BLaER1 treated with 17β-estradiol and CSF1 and Interleukin-3, amounts not matched to agents 10 nM and 100 nM (cell line): ENCODE results near the gene COX7A2.

Experiments
- H3K27ac ChIP-seq, 11 experiments: shearing (Covaris generic); formaldehyde crosslinking; 2 replicates each; pipeline ENCODE4 v1.8.1; 2022
- H3K27me3 ChIP-seq, 11 experiments: shearing (Covaris generic); formaldehyde crosslinking; 2 replicates each; pipeline ENCODE4 v1.8.1; 2022
- H3K36me3 ChIP-seq, 11 experiments: shearing (Covaris generic); formaldehyde crosslinking; 2 replicates each; pipeline ENCODE4 v1.8.1; 2022
- H3K4me1 ChIP-seq, 10 experiments: shearing (Covaris generic); formaldehyde crosslinking; 2 replicates each; pipeline ENCODE4 v1.8.1; 2022
- H3K4me2 ChIP-seq, 11 experiments: shearing (Covaris generic); formaldehyde crosslinking; 2 replicates each; pipeline ENCODE4 v1.8.1; 2022
- H3K4me3 ChIP-seq, 10 experiments: shearing (Covaris generic); formaldehyde crosslinking; 2 replicates each; pipeline ENCODE4 v1.8.1; 2022
- H3K9ac ChIP-seq, 11 experiments: shearing (Covaris generic); formaldehyde crosslinking; 2 replicates each; pipeline ENCODE4 v1.8.1; 2022
- H3K9me3 ChIP-seq, 11 experiments: shearing (Covaris generic); formaldehyde crosslinking; replicated peaks in 1 of 11; 2 replicates each; pipeline ENCODE4 v1.8.1; 2022
- H4K20me1 ChIP-seq, 11 experiments: shearing (Covaris generic); formaldehyde crosslinking; 2 replicates each; pipeline ENCODE4 v1.8.1; 2022
- Cebpa-rat ChIP-seq, 11 experiments: shearing (Covaris generic); IDR thresholded peaks; 2 replicates each; pipeline ENCODE4 v1.8.1; 2022

The COX7A2 gene

DNA sequence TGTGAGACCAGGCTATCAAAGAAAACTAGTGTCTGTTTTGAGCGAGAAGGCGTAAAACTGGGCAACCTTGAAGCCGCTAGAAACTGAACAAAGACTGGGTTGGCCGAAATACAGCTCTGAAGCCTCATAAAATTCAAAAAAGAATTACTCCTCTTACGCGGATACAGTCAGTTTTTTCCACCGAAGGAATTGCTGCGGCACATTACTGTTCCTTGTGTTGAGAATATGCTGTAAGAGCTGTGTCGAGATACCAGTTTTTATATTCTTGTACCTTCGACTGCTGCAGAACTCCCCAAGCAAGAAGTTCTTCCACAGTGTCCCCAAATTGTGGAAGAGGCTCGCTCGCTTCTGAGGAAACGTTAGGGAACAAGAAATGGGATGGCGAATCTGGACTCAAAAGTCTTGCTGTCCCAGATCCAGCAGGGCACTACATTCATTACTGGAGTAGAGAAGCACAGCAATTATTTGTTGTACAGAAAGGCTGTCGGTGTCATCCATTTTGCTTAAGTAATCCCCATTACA, 523 bp upstream of the COX7A2 start:
- peak overlapping the region; percentile 75 to 92 (median 85) for H3K4me3 ChIP-seq
- TF ChIP-seq Cebpa-rat (IDR thresholded peaks at IDR 0.05): no peak
- peaks cover 4 to 31% (median 17%) of the 10 kb centered on the region in 10 experiments; a peak in 18 of 20 replicates for H3K4me1 ChIP-seq
- H3K9ac ChIP-seq: peak overlapping the region; percentile 83 to 93 (median 88)
- H3K27ac ChIP-seq: peak overlapping the region; percentile 84 to 95 (median 91)
- peaks cover 0 to 5% (median 0%) of the 10 kb centered on the region in 11 experiments; a peak in 3 of 22 replicates for H3K9me3 ChIP-seq
- peaks cover 0 to 25% (median 10%) of the 10 kb centered on the region in 11 experiments; a peak in 9 of 22 replicates for H4K20me1 ChIP-seq
- peak overlapping the region; percentile 52 to 80 (median 70) for H3K4me2 ChIP-seq
- no peaks in the 10 kb centered on the region for H3K27me3 ChIP-seq
- H3K36me3 ChIP-seq: peaks cover 12 to 33% (median 27%) of the 10 kb centered on the region in 11 experiments

DNA sequence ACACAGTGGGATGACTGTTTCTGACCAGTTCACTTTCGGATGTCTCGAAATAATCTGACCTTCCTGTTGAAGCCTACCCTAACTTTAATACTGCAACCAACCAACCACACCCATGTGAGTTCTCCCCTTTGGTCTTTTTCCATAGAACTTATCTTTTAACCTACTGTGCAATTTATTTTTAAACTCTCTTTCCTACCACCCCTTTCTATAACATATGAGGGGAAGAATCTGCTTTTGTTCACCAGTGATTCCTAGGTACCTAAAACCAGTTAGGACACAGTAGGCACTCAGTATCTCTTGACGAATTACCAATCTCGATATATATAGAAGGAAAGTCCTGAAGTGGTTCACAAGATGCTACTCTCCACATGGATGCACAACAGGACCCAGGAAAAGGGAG, 7.0 kb downstream of the COX7A2 start:
- Histone ChIP-seq H3K4me2 (peak overlapping the region in 3 of 11 experiments; percentile 27 to 51 (median 27); a peak in 5 of 22 replicates), H3K36me3 (peaks cover 44 to 65% (median 53%) of the 10 kb centered on the region in 11 experiments), H4K20me1 (peaks cover 0 to 28% (median 13%) of the 10 kb centered on the region in 11 experiments; a peak in 9 of 22 replicates), H3K4me3 (no peak overlapping the region), H3K9ac (no peak overlapping the region), H3K27ac (no peak overlapping the region), H3K4me1 (peaks cover 0 to 27% (median 11%) of the 10 kb centered on the region in 10 experiments; a peak in 16 of 20 replicates), H3K9me3 (no peaks in the 10 kb centered on the region), H3K27me3 (no peaks in the 10 kb centered on the region)
- TF ChIP-seq Cebpa-rat (IDR thresholded peaks at IDR 0.05): no peak

DNA sequence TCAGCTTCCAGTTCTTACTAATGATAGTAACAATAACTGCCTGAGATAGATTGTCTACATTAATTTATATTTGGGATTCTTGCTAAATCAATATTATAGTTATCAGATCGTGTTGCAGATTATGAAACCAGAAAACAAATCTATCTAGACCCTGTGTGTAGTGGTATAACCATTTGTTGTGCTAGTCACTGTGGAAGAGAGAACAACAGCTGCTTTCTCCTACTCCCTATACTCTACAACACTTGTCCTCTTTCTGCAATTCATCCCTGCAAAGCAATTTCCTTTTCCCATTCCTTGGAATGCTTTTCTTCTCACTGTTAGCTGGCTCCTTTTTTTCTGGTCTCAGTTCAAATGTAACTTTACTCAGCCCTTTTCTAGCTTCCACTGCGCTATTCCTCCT, 8.3 kb downstream of the COX7A2 start:
- Histone ChIP-seq H3K4me2 (no peak overlapping the region), H3K27ac (no peak overlapping the region), H3K9me3 (no peaks in the 10 kb centered on the region), H4K20me1 (peaks cover 0 to 17% (median 11%) of the 10 kb centered on the region in 11 experiments; a peak in 8 of 22 replicates), H3K4me3 (no peak overlapping the region), H3K4me1 (peaks cover 0 to 24% (median 5%) of the 10 kb centered on the region in 10 experiments; a peak in 9 of 20 replicates), H3K27me3 (no peaks in the 10 kb centered on the region), H3K36me3 (peaks cover 37 to 51% (median 43%) of the 10 kb centered on the region in 11 experiments), H3K9ac (no peak overlapping the region)
- TF ChIP-seq Cebpa-rat (IDR thresholded peaks at IDR 0.05): no peak

DNA sequence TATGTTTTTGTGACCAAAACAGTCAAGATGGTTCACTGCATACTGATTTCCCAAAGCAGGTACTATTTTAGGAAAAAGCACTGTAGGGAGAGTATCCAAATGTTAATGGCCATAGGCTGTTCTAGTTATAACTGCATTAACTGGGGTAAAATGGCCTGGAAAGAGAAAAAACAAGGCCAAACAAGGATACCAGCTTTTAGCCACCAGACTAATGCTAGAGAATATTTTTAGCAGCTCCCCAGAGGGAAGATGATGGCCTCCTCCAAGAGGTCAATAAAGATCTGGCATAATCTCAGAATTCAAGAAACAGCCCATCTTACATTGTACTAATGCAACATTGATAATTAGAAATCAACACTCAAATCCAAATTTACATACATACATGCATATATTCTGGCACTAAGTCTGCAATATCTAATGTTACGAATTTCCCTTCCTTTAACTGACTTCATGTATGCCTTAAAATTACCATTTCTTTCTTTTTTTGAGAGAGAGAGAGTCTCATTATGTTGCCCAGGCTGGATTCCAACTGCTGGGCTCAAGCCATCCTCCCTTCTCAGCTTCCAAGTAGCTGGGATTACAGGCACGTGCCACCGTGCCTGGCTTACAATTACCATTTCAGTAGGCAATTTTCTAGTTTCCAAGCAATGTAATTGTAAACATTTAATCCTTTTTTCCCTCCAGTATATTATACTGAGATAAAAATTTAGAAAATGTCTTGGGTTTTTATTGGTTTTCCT, 9.3 kb downstream of the COX7A2 start:
- Histone ChIP-seq H3K4me2 (peak overlapping the region in 3 of 11 experiments; percentile 4 to 34 (median 21); a peak in 4 of 22 replicates), H3K9ac (no peak overlapping the region), H3K27ac (no peak overlapping the region), H3K9me3 (no peaks in the 10 kb centered on the region), H3K27me3 (no peaks in the 10 kb centered on the region), H4K20me1 (peaks cover 0 to 11% (median 5%) of the 10 kb centered on the region in 11 experiments; a peak in 6 of 22 replicates), H3K4me3 (no peak overlapping the region), H3K36me3 (peaks cover 27 to 41% (median 34%) of the 10 kb centered on the region in 11 experiments), H3K4me1 (peaks cover 0 to 24% (median 5%) of the 10 kb centered on the region in 10 experiments; a peak in 9 of 20 replicates)
- TF ChIP-seq Cebpa-rat (IDR thresholded peaks at IDR 0.05): no peak

DNA sequence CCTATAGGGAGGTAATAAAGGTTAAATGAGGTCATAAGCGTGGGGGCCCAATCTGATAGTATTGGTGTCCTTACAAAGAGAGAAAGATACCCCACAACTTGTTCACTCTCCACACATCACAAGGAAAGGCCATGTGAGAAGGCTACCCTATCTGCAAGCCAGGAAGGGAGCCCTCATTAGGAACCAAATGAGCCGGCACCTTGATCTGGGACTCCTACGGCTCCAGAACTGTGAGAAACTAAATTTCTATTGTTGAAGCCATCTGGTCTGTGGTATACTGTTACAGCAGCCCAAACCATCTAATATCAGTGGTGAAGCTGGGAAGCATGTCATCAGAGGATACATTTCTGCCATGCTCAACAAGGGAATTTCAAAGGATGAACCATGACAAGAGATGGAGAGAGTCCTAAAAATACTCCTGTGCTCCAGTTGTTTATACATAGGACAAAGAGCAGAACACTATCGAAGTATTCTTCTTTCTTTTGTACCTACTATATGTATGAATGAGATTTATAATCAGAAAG, 10.4 kb downstream of the COX7A2 start:
- peaks cover 0 to 24% (median 5%) of the 10 kb centered on the region in 10 experiments; a peak in 9 of 20 replicates for H3K4me1 ChIP-seq
- H3K27me3 ChIP-seq: no peaks in the 10 kb centered on the region
- no peak overlapping the region for H3K4me2 ChIP-seq
- no peak overlapping the region for H3K27ac ChIP-seq
- H3K9me3 ChIP-seq: no peaks in the 10 kb centered on the region
- TF ChIP-seq Cebpa-rat (IDR thresholded peaks at IDR 0.05): no peak
- H4K20me1 ChIP-seq: 0 out of 22 replicates have a peak, but pooled peaks cover 0 to 5% (median 0%) of the 10 kb centered on the region in 11 experiments
- no peak overlapping the region for H3K4me3 ChIP-seq
- H3K9ac ChIP-seq: no peak overlapping the region
- peaks cover 18 to 30% (median 22%) of the 10 kb centered on the region in 11 experiments for H3K36me3 ChIP-seq

DNA sequence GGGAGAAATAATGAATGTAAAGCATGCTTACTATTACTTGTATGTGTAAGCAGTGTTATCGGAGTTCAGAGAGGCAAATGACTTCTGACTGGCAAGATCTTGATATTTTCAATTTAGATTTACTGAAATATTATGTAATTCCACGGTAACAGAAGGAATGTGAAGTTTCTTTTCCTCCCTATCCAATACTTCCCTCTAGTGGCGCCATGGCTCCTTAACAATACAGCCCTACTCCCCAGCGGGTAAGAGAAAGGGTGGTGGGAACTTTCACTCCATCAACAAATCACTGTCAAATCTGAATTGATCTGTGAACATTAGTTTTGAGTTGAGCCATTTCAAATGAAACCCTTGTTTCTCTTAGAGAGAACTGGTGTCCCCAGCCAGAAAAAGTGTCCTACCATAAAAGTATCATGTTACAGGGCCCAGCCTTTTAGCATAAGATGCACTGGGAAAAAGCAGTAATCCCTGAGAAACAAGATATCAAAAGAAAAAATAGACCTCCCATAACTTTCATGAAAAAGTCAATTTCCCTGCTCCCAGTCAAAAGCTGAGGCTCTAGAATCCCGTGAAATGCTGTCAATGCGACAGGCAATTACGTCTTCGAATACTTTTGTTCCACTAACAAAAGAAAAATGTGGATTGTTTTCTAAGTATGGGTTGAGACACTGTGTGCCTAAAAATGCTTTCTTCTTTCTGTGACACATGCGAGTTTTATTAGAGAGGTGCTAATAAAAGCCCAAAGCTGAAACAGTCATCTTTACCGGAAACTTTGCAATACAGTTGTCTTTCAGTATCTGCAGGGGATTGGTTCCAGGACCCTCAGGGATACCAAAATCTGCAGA, 12.9 kb downstream of the COX7A2 start:
- Histone ChIP-seq H3K9me3 (no peaks in the 10 kb centered on the region), H3K27ac (no peak overlapping the region), H3K4me3 (no peak overlapping the region), H3K27me3 (no peaks in the 10 kb centered on the region), H4K20me1 (no peaks in the 10 kb centered on the region), H3K4me1 (peaks cover 0 to 12% (median 0%) of the 10 kb centered on the region in 10 experiments; a peak in 5 of 20 replicates), H3K4me2 (no peak overlapping the region), H3K9ac (no peak overlapping the region), H3K36me3 (peaks cover 0 to 6% (median under 1%) of the 10 kb centered on the region in 11 experiments; a peak in 4 of 22 replicates)
- TF ChIP-seq Cebpa-rat (IDR thresholded peaks at IDR 0.05): no peak

DNA sequence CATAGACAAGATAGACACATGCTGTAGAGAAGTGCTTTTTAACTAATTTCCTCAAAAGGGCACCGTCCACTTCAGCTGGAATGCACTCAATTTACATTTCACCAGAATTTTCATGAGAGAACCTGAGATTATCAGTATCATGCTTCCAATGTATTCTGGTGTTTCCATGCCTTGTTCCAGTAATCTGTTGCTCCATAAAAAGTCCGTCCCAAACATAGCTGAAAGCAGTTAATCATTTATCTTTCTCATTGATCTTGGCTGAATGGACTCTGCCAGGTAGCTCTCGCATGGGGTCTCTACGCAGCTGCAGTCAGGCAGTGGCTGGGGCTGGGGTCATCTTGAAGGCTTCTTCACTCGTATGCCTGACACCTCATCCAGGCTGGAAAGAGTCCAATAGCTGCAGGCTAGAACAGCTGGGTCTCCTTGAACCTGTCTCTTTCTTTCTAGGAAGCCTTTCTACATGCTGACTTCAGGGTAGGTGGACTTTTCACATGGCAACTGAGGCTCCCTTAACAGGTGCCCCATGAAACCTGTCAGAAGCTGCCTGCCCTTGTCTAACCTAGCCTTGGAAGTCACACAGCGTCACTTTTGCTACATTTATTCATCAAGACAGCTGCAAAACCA, 19.2 kb downstream of the COX7A2 start:
- no peak overlapping the region for H3K4me3 ChIP-seq
- H3K4me2 ChIP-seq: no peak overlapping the region
- no peaks in the 10 kb centered on the region for H3K27me3 ChIP-seq
- H4K20me1 ChIP-seq: no peaks in the 10 kb centered on the region
- H3K9me3 ChIP-seq: no peaks in the 10 kb centered on the region
- no peaks in the 10 kb centered on the region for H3K36me3 ChIP-seq
- no peak for TF ChIP-seq Cebpa-rat (IDR thresholded peaks at IDR 0.05)
- H3K4me1 ChIP-seq: peaks cover 0 to 4% (median 0%) of the 10 kb centered on the region in 10 experiments; a peak in 1 of 20 replicates
- no peak overlapping the region for H3K27ac ChIP-seq
- H3K9ac ChIP-seq: no peak overlapping the region

DNA sequence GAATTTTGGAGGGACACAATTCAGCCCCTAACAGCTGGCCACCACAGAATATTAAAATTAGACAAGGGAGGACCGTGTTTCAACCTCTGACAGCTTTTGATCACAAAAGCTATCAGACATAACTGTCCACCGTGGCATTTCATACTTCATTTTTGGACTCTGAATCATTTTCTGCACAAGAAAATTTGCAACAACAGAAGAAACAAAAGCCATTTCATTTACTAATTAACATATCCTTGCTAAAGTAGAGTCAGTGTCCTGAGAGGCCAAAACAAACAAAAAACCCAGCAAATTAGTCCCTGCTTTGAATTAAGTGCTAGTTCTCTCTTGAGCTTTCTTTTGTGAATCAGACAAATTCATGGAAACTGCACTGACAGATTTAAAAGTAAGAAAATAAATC, 20.2 kb downstream of the COX7A2 start:
- no peaks in the 10 kb centered on the region for H4K20me1 ChIP-seq
- no peak overlapping the region for H3K9ac ChIP-seq
- no peak overlapping the region for H3K4me2 ChIP-seq
- no peaks in the 10 kb centered on the region for H3K36me3 ChIP-seq
- H3K9me3 ChIP-seq: no peaks in the 10 kb centered on the region
- no peaks in the 10 kb centered on the region for H3K27me3 ChIP-seq
- no peak for TF ChIP-seq Cebpa-rat (IDR thresholded peaks at IDR 0.05)
- no peak overlapping the region for H3K4me3 ChIP-seq
- peaks cover 0 to 4% (median 0%) of the 10 kb centered on the region in 10 experiments; a peak in 1 of 20 replicates for H3K4me1 ChIP-seq
- H3K27ac ChIP-seq: no peak overlapping the region
